Stimulated activated CD4-positive, alpha-beta T cell treated with anti-CD3 and anti-CD28 coated beads, TNF-alpha, amount 100 ng/mL, for 1 hour (primary cell): ENCODE data around the gene SCAF1.

ENCODE experiments used
- DNase-seq, 3 donors: peaks; one replicate each; pipeline ENCODE4 v3.0.0-alpha.2; 2020; ENCODE audit warnings: low read depth in 3 of 3, low spot score in 1 of 3

Gene SCAF1, protein sequence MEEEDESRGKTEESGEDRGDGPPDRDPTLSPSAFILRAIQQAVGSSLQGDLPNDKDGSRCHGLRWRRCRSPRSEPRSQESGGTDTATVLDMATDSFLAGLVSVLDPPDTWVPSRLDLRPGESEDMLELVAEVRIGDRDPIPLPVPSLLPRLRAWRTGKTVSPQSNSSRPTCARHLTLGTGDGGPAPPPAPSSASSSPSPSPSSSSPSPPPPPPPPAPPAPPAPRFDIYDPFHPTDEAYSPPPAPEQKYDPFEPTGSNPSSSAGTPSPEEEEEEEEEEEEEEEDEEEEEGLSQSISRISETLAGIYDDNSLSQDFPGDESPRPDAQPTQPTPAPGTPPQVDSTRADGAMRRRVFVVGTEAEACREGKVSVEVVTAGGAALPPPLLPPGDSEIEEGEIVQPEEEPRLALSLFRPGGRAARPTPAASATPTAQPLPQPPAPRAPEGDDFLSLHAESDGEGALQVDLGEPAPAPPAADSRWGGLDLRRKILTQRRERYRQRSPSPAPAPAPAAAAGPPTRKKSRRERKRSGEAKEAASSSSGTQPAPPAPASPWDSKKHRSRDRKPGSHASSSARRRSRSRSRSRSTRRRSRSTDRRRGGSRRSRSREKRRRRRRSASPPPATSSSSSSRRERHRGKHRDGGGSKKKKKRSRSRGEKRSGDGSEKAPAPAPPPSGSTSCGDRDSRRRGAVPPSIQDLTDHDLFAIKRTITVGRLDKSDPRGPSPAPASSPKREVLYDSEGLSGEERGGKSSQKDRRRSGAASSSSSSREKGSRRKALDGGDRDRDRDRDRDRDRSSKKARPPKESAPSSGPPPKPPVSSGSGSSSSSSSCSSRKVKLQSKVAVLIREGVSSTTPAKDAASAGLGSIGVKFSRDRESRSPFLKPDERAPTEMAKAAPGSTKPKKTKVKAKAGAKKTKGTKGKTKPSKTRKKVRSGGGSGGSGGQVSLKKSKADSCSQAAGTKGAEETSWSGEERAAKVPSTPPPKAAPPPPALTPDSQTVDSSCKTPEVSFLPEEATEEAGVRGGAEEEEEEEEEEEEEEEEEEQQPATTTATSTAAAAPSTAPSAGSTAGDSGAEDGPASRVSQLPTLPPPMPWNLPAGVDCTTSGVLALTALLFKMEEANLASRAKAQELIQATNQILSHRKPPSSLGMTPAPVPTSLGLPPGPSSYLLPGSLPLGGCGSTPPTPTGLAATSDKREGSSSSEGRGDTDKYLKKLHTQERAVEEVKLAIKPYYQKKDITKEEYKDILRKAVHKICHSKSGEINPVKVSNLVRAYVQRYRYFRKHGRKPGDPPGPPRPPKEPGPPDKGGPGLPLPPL

GRCh38 chr19:49641688-49642491 lies at the start of gene SCAF1:
TSS of gene SCAF1 (plus strand) at chr19:49642209. CDS start at chr19:49645027, 2,818 bp downstream.
- DNase-seq: peak; percentile 96 to 99 (median 99)

DNA sequence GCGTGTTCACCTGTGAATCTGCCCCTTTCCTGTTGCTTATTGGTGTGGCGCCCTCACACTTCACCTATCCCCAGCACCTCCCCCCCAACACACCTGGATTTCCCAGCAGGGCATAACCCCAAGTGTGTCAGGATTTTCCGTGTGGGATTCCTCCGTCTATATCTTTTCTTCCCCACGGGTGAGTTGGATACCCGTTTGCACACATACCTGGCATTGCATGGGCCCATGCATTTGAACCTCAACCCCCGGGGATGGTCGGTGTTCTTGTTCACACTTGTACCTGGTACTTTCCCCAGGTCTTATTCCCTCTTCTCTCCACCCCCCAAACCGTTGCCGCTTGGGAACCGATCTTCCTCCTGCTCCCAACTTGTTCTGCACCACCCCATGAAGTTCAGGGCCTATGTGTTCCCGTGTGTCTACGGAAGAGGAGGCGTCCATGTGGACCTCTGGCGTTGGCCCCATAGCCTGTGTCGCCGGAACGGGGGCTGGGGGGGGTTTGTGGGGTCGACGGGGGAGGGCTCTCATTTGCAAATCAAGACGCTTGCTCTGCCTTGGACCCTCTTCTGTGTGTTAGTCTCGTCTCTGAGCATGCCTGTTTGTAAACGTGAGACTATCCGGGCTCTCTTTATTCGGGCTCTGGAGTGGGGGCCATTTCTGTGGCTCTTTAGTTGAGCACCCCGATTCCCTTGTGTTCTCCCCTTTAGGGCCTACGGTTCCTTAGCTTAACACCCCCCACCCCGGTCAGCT lies 49.4 kb upstream of the SCAF1 start:
- DNase-seq: no peak

DNA sequence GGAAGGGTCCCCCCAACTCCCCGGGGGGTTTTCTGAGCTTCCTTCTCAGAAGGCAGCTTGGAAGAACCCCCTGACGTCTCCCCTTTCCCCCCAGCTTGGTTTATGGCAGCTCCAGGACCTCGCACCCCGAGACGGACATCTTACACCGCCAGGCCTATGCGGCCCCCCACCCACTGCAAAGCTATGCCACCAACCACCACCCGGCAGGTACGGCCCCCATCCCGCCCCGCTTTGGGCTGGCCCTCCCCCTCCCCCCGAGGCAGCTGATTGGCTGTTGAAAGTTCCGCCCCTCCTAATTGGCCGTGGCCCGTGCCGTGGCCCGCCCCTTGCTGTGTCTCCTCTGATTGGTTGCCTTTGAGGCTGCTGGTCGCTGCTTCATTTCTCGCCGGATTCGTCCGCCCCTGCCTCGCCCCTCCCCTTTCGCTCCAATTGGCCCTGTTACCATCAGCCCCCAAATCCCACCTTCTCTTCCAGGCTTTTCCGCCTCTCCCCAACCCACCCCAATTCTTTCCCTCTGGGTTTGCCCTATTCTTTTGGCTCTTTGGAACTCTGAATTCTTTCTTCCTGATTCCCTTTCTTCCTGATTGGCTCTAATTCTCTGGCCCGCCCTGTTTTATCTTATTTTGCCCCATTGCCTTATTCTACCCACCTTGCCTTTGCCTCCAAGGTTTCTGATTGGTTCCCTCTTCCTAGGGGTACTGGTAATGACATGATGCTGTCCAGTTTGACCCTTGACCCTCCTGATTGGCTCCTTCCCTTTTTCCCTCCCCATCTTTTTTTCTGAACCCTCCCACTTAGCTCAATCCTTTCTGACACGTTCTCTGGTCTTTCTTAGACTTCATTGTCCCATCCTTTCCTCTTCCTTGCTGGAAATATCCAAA lies 48.5 kb upstream of the SCAF1 start:
- peak; percentile 75 to 87 (median 82) for DNase-seq

DNA sequence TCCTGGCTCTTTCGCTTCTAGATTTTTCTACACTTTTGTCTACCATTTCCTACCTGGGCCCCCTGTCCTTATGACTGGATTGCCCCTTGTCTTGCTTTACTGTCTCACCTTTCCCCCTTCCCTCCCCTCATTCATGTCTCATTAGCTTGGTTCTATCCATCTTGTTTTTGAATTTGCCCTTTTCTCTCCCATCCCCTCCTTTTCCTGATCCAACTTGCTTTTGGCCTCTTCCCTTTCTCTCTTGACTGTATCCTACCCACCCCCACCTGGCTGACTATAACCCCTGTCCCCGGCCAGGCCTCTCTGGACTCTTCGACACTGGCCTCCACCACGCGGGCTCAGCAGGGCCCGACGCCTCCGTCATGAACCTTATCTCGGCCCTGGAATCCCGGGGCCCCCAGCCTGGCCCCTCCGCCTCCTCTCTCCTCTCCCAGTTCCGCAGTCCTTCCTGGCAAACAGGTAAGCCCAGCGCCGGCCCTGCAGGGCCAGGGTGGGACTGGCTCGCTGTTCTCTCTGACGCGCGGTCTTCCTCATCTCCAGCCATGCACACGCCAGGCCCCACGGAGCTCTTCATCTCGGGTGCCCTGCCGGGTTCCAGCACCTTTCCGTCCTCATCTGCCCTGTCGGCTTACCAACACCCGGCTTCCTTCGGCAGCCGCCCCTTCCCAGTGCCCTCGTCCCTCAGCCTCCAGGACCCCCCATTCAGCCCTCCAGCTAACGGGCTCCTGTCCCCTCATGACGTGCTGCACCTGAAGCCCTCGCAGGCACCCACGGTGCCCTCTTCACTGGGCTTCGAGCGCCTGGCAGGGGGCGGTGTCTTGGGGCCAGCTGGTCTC lies 47.6 kb upstream of the SCAF1 start:
- DNase-seq: no peak

- no peak for DNase-seq
Observed at GRCh38 chr19:49594993-49595818, 46.8 kb upstream of the SCAF1 start.

- no peak for DNase-seq
Observed at GRCh38 chr19:49595819-49596404, 46.1 kb upstream of the SCAF1 start.

DNA sequence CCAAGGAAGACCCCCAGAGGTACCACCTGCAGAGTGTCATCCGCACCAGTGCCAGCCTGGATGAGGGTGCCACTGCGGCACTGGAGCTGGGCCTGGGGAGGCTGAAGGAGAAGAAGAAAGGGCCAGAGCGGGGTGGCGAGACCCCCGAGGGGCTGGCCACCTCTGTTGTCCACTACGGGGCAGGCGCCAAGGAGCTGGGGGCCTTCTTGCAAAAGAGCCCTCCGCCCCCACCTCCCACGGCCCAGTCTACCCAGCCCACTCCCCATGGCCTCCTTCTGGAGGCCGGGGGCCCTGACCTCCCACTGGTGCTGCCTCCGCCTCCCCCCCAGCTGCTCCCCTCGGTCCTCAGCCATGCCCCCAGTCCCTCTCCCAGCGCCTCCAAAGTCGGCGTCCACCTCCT lies 45.6 kb upstream of the SCAF1 start:
- no peak for DNase-seq

GRCh38 chr19:49596954-49597702 lies 44.9 kb upstream of the SCAF1 start:
- DNase-seq: no peak

DNA sequence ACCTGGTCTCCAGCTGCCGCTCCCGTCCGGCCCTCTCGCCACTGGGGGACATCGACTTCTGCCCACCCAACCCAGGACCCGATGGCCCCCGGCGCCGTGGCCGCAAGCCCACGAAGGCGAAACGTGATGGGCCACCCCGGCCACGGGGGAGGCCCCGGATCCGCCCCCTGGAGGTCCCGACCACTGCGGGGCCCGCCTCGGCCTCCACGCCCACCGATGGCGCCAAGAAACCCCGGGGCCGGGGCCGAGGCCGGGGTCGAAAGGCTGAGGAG lies 44.4 kb upstream of the SCAF1 start:
- no peak for DNase-seq

DNA sequence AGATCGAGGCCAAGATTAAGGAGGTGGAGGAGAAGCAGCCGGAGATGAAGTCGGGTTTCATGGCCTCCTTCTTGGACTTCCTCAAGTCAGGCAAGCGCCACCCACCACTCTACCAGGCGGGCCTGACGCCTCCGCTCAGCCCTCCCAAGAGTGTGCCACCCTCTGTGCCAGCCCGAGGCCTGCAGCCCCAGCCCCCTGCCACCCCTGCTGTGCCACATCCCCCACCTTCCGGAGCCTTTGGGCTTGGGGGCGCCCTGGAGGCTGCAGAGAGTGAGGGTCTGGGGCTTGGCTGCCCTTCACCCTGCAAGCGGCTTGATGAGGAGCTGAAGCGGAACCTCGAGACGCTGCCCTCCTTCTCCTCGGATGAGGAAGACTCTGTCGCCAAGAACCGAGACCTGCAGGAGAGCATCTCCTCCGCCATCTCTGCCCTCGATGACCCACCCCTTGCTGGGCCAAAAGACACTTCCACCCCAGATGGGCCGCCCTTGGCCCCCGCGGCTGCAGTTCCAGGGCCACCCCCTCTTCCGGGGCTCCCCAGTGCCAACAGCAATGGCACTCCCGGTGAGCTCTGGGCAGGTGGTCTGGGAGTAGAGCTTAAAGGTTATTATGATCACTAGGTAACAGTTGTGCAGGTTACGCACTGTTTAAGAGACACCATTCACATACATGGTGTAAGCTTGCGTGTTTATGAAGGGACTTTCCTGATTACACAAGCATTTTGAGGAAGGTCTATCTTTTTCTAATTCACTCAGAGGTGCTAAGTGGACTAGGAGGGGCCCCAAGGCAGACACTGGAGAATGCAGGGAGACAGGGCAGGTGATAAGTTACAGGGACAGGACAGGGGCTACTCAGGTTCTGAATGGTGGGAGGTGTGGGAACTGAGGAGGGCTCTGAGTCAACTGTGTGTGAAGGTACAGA lies 42.4 kb upstream of the SCAF1 start:
- no peak for DNase-seq

DNA sequence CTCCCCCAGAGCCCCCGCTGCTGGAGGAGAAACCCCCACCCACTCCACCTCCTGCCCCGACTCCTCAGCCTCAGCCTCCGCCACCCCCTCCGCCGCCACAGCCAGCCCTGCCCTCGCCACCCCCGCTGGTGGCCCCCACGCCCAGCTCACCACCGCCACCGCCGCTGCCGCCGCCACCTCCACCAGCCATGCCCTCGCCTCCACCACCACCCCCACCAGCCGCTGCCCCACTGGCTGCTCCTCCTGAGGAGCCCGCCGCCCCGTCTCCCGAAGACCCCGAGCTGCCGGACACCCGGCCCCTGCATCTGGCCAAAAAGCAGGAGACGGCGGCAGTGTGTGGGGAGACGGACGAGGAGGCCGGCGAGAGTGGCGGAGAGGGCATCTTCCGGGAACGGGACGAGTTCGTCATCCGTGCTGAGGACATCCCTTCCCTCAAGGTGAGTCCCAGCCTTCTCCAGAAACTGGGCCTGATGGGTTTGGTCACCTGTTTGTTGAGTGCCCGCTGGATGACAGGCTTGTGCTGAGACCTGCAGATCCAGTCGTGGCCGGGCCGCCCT lies 40.4 kb upstream of the SCAF1 start:
- DNase-seq: no peak

GRCh38 chr19:49602806-49603205 lies 39.2 kb upstream of the SCAF1 start:
- no peak for DNase-seq

GRCh38 chr19:49605605-49606004 lies 36.4 kb upstream of the SCAF1 start:
- DNase-seq: no peak

GRCh38 chr19:49609499-49610092 lies 32.4 kb upstream of the SCAF1 start:
- no peak for DNase-seq
